Measurements from ENCODE around the gene TXNRD3.

Gene TXNRD3

DNA sequence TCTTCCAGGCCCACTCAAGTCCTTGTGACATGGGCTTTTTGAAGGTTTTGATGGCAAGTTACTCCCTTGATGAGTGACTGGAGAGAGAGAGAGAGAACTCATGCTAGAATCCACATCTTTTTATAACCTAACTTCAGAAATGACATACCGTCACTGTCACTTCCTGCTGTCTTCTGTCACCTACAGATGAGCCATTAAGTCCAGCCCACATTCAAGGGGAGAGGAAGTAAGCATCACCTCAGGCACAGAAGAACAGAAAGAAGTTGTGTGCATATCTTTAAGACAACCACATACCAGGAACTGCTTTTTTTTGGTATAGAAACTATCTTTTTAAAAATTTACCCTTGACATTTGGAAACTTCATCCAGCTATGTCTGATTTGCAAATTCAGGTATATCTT, 16.6 kb upstream of the TXNRD3 start:
- no peak for DNase-seq

DNA sequence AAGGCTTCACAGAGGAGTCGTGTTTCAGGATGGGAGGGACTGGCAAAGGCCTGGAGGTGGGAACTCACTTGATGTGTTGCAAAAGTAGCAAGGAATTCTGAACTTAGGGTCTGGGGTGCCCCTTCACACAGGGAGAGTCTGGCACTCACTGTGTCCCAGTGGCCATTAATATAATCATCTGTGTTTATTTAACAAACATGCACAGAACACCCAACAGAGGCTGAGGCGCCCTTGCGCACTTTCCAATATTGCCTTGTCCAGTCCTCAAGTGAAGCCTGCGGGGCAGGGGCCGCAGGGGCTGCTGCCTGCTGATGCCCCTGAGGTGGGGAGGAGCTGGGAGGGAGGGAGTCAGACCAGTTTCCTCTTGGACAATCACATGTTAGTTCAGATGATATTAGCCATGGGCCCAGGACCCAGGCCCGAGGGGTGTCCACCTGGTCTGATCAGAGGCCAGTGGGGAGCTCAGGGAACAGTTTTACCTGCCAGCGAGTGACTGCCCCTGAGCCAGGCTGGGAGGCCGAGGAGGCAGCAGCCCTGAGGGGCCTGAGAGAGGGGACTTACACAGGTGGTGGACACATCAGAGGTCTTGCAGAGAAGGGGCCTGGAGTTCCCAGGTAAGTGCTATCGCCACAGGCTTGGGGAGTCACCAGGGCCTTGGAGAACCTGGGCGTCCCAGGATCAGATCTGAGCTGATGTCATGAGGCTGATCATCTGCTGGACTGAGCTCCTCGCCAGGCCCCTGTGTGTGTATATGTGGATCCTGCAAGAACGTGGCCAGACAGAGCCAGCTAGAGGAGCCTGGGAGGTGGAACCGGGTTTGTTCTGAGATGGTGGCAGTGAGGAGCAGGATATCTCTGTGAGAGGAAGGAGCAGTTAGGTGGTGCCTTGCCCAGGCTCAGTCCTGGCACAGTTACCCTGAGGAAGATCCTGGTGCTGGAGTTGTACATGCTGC, 13.8 kb upstream of the TXNRD3 start:
- DNase-seq = no peak

DNA sequence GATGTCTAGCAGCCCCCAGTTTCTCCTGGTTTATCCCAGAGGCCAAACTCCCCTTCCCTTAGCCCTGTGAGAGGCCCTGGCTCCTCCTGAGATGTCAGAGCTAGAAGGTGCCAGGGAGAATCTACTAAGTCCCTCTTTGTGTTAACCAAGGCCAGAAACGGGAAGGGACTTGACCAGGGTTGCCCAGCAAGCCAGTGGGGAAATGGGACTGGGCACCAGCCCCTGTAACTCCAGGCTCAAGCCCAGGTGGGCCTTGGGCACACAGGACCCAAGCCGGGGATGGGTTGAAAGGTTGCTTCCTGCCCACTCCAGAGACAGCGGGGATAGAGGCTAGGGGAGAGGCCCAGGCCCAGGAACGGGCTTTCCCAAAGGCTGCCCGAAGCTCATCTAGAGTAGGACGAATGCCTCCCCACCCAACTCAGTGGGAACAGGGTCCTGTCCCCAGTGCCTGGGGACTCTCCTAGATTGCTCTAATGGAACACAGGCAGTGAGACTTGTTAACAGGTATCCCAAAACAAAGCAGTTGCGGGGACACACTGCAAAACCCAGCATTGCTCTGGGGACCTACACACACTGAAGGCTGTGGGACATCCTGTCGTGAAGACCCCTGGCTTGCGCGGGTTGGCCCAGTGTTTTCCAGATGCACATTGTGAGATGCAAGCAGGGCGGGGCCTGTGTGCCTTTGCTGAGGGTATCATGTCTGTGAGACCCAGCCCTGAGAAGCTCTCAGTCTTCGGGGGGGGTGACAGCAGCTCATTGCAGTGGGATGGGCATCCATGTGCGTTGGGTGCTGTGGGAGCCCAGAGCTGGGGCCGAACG, 12.9 kb upstream of the TXNRD3 start:
- DNase-seq = no peak

DNA sequence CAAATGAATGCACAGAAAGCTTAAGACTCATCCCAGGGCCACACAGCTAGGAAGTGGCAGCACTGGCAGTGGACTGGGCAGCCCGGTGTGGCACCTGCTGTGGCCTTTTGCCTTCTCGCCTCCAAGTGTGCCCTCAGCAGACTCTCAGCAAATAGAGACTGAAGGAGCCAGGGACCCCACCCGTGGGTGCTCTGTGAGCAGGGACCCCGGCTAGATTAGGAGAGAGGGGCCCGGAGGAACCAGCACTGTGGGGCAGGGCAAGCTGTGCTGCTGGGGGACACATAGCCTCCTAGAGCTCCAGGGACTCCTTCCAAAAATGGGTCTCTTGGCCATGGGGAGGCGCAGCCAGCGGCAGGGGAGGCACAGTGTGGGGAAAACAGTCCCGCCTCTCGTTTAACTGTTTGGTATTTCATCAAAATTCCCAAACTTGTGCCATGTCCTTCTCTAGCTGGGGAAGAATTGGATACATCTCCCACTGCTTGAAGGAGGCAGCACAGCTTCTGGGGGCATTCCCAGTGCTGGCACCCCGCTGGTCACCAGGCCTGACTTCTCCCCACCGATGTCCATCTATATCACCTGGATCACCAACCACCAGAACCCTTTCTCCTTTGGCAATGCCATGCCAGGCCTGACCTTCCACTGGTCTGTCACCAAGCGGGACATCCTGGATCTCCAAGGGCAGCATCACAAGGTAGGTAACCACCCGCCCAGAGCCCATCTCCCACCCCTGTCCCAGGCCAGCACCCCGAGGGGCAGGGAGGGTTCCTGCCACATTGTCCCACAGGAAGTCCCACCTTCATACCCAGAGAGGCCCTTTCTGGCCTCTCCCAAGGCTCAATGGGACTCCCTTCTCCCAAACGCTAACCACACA, 12.0 kb upstream of the TXNRD3 start:
- DNase-seq = no peak

DNA sequence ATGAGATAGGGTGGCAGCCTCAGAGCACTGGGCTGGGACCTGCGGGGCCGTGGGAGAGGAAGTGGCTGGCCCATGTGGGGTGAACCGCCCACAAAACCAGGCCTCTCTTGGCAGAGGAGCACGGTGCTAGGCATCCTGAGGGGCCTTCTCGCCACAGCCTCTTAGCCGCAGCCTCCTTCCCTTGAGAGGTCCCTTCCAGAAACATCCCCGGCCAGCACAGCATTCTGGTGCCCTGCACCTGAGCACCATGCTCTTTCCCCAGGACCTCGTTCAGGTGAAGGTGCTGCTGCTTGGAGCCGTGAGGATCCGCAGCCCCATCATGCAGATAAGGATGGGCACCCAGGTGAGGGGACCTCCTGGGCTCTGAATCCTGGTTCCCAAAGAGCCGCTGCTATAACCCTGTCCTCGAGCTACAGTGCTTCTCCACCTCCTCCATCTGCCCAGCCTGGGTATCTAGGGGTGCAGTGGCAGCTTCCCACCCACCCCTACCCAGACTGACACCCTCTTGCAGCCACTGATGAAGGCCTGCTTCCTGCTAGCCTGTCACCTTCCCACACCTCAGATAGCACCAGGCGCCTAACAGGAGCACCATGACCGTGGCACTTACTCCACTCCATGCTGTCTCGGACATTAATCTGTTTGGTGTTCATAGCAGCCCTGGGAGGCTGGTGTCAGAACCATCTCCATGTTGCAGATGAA, 11.2 kb upstream of the TXNRD3 start:
- DNase-seq = no peak

DNA sequence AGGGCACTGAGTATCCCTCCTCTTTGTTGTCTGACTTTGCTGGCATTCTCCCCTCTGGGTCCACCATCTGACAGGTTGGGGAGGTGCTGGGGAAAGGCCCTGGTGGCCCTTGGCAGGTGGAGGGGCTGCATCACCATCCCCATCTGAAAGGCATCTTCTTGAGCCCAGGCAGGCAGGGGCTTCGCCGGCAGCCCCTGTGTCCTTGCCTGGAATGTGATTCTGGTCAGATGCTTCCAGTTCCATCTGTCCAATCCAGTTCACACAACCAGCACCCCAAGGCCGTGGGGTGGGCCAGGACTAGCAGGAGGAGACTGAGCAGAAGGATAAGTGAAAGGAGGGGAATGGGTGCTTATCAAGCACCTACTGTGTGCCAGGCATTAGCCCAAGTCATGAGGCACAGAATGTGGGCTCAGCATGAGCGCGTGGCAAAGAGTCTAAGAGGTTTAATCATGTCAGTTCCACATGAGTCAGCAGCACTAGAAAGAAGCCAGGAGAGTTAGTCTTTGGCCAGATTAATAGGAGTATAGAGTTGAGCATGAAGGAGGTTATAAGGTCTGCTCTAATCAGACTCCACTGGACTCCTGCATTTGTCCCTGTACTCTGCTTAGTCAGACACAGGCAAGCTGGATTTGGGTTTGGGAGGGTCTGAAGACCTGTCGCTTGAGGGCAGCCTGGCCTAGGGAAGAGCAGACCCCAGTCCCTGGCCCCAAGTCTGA, 10.5 kb upstream of the TXNRD3 start:
- DNase-seq = no peak

DNA sequence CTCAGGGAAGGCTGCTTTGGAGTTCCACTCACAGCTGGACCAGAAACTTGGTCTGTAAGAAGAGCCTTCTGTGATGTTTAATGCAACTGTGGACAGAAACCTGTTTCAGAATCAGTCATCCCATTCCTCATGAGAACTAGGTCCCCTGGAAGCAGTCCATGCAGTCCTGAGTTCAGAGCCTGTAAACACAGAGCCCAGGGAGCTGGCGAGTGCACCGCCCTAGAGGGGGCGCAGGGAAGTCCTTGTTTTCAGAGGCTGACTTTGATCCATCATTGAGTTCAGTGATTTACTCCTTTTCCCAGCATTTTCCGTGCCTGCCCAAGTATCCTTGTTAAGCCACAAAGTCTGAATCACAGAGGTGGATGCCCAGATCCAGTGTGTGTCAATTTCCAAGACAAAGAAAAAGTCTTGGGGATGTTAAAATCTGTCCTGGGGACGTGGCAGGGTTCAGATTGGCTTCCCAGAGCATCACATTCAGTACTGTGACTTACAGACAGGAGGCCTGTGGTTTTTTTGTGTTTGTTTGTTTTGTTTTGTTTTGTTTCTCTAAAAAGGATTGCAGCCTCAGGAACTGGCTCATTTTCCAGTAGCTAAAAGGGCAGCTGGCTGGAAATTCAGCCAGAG, 9.8 kb upstream of the TXNRD3 start:
- no peak for DNase-seq

DNA sequence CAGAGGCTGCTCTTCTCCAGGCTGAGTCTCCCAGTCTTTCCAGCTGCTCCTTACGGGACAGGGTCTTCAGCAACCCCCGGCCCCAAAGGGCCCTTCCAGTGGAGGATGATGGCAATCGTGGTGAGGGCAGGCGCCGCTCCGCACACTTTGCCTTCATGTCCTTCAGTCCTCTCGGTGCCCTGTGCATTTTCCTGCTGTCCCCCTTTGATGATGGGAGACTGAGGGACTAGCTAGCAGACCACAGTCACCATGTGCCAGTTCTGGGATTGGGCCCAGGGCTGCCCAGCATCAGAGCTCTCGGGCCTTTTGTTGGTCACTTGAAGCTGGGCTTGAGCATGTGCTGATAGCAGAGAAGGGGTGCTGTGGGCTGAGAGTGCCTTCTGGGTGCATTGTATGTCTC, 8.8 kb upstream of the TXNRD3 start:
- no peak for DNase-seq

DNA sequence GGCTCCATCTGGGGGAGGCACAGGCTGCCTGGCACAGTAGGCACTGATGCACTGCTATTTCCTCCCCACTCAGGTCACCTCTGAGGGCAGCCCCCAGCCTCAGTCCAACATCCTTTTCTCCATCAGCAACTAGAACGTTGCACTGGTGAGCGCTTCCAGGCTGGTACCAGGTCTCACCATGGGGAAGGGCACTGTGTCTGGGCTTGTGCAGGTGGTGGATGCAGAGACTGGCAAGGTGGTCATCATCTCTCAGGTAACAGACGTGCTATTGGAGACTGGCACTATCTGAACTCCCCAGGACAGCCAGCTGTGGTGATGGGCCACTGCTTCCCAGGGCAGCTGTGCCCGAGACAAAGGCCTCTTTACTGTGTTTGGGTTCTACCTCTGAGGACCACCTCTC, 8.3 kb upstream of the TXNRD3 start:
- no peak for DNase-seq

DNA sequence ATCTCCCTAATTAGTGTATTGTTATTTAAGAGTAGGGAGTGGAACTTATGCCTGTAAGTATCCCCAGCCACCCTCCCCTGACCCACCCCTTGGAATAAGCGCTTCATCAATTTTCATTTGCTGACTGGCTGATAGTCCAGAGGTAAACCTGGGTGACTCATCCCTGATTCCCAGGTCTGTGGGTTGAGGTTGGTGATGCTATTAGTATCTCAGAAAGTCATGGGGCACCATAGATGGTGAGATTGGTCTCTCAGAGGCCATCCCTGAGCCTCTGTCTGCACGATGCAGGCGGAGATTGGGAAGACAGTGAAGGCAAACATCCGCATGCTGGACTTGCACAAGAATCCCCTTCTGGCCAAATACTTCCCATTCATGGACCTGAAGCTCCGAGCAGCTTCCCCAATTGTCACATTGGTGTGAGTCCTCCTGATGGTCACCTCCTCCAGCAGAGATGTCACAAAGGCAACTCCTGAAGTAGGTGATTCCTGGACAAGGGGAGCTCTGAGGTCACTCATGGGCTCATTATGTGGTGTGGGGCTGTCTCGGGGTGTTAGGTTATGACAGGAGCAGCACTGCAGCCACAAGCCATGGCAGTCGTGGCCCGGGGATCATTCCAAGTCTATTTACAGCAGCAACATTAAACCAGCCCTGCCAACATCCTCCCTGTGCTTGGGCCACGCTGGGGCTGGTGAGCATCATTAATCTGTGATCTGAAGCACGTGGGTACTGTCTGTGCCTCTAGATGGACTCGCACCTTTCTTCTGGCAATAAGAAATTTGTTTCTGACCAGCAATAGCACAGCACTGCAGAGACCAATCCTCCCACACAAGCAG, 6.8 kb upstream of the TXNRD3 start:
- DNase-seq = no peak

DNA sequence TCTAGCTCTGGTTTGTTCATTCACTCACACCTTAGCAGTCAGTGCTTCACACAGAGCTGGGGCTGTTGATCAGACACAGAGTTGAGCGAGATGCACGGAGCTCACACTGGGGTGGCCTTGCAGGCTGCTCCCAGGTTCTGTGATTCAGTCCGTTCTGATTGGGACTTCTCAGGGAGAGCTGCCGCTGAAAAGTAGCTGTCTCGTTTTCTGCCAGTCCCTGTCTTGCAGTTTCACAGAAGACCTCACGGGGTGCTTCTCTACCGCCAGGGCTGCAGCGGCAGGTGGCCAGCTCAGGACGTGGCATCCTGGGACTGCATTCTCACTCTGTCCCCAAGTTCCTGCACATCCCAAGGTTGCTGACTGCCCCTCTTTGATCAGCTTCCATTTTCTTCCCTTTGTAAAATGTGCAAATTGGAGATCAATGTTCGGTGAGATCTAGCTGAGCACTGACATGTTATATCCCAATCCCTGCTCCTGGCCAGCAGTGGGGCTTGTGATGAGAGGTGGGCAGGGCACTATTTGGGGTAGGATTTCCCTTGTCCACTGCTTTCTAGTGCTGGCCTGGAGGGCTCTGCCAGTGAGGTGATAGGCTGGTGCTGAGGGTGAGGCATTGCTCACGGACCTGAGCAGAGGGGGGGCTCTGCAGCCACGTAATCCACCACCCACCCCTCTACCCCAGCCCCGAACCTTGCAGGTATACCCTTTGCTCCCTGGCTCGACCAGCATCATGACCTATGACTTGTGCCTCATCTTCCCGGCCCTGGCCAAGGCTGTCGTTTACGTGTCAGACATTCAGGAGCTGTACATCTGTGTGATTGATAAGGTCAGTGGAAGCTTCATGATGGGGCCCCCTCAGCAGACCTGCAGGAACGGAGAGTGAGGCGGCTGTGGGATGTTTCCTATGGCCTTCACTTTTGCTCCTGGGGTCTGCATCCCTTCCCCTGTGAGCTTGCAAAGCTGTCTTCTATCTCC, 5.3 kb upstream of the TXNRD3 start:
- no peak for DNase-seq

DNA sequence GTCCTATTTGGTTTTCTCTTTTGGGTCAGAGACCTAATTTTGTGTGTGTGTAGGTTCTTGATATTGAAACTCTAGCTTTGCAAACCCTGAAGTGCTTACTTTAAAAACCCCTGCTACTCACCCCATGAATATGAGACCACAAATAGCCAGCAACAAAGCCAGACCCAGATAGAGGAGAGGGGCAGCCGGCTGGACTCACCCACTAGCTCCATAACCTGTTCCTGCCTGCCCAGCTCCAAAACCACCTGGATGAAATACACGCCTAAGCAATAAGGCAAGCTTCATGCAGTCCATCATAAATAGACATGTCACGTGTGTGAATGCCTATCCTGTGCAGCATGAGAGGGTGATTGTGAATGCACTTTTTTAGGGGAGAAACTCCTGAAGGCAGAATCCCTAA, 3.7 kb upstream of the TXNRD3 start:
- no peak for DNase-seq

DNA sequence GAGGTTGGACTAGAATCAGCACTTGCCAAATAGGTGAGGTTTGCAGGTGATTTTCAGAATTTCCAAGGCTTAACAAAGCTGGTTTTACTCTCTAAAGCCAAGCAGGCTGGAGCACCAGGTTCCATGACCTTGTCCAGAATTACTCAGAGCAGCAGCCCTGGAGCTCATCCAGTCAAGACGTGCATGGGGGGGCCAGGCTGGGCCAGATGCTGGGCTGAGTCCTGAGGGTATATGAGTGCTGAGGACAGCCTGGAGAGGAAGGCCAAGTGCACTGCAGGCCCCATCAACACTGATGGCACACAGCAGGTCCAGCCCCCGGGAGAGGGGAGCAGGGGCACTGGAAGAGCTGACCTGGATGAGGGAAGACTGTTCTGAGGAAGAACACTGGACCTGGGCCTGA, 3.0 kb upstream of the TXNRD3 start:
- DNase-seq = no peak

DNA sequence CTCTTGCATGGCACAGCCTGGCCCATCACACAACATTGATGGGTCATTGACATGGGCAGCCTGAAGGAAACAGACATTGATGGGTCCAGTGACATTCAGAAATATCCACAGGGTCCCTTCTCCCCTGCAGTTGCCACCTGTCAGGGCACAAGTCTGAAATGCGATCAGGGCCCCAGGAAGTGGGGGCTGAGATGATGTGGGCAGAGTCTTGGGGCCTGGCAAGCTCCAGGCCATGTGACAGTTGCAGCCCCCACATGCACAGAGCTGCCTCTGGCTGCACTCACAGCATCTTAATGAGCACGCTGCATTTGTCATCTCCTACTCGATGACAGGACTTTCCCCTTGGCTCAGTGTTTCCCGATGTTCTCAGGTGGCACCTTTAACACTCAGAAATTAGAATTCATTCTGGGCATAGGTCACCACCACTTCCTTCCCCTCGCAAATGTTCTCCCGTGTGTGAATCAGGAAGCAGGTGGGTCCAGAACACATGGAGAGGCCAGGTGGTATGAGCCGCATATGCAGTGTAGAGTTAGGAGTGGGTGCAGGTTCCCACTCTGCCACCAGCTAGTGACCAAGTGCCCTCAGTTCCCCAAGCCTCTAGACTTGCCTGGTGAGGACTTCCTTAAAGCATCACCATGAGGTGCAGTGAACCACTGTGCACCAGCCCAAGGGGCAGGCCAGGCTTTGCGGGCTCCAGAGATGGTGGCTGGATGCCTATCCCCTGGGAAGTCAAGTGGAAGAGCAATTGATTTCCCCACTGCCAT, 1.6 kb upstream of the TXNRD3 start:
- DNase-seq = no peak

DNA sequence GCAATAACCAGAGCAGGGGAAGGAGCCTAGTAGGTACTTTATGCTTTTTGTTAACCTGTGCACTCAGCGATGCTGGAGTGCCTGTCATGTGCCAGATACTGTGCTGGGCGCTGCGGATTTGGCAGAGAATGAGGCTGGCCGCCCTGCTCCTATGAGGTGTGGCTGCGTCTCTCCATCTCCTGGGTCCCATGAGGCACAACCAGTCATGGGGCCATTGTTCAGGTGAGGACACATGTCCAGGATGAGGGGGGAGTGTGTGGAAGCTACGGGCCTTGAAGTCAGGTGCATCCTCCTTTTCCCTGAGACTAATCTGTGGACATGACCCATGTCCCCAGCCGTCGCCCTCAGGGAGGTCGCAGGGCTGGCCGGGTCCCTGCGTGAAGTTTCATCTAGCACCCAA, 963 bp upstream of the TXNRD3 start:
- no peak for DNase-seq

DNA sequence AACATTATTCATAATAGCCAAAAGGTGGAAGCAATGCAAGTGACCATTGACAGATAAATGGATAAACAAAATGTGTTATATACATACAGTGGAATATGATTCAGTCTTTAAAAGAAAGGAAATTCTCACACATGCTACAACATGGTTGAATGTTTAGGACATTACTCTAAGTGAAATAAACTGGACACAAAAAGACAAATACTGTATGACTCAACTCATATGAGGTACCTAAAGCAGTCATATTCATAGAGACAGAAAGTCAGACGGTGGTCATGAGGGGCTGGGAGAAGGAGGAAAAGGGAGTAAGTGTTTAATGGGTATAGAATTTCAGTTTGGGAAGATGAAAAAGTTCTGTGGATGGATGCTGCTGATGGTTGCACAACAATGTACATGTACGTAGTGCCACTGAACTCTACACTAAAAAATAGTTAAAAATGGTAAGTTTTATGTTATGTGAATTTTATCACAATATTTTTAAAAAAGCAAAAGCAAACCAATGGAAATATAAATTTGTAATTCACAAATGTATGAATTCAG, 5.3 kb downstream of the TXNRD3 start:
- DNase-seq = no peak

DNA sequence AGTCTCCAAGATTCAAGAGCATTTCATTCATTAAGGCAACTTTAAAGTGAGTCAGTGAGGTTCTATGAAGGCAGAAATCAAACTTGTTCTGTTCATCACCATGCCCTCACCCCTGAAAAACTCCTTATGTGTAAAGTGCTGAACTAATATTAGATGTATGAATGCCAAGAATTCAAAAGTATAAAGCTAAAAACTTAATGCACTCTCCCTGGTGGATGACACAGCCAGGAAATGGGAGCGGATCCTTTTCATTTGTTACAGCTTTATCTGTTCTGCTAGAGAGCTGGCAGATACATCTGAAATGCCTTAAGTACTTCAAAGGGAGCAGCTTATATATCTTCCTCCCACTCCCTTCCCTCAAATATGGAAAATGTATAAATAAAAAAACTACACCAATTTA, 8.2 kb downstream of the TXNRD3 start:
- DNase-seq = no peak

DNA sequence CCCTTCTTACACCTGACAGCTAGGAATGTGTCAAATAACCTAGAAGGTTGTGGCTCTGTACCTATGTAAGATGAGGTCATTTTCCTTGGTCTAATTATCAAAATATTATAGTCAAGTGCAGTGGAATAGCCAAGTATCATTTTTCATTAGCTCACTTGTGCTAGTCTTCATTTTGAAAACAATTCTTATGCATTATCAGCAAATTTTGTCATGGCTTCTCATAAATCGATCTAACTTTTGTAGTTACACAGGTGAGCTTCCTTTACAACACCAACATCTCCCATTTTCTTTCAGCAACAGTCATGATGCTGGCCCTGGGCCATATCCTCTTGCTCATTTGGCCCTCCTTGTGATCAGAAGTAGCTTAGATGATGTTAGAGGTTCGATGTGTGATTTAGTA, 10.3 kb downstream of the TXNRD3 start:
- no peak for DNase-seq

All from NCI-H345 (cell line).